ENCODE data around the gene KCNQ5.

Gene KCNQ5

DNA sequence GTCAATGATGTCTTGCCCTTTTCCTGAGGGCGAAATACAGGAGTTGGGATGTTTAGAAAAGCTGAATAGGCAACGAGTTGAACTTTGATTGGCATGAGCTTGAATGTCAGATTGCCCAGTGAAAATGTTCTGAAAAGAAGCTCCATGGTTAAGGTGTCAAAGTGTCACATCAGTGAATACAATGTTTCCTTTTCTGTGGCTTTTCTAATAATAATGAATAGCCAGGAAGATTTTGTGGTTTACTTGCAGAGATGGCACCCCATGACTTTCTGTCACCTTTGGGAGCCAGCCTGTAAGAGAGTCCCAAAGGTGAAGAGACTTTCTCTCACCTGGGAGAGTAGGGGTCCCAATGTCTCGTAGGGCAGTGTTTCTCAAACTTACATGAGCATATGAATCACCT lies 119.2 kb downstream of the KCNQ5 start:
- no peaks in the 10 kb centered on the region for H3K27me3 ChIP-seq (ENCODE audit: control insufficient read depth in 3 of 3, insufficient read depth in 3 of 3, low read depth in 1 of 3, low read length in 3 of 3)
- H2BK15ac ChIP-seq (ENCODE audit: low read length) = no peak overlapping the region
- H2BK120ac ChIP-seq (ENCODE audit: low read depth, low read length) = no peak overlapping the region
- no peak overlapping the region for H4K91ac ChIP-seq (ENCODE audit: low read depth, low read length, poor library complexity)
- no peak overlapping the region for H3K9ac ChIP-seq (ENCODE audit: low read depth, low read length, poor library complexity)
- H3K4me2 ChIP-seq (ENCODE audit: insufficient read depth, low read length, poor library complexity, severe bottlenecking) = no peak overlapping the region
- no peaks in the 10 kb centered on the region for H3K79me1 ChIP-seq (ENCODE audit: low read depth, low read length)
- no peak overlapping the region for H2BK5ac ChIP-seq (ENCODE audit: low read length)
- no peak overlapping the region for H3K18ac ChIP-seq (ENCODE audit: low read length)
- no peaks in the 10 kb centered on the region for H3K9me3 ChIP-seq (replicated peaks in 1 of 2; ENCODE audit: control insufficient read depth in 2 of 2, insufficient read depth in 1 of 2, low read depth in 1 of 2, low read length in 2 of 2)
- no peak overlapping the region for H4K8ac ChIP-seq (ENCODE audit: low read depth, low read length)
- no peak overlapping the region for H3K27ac ChIP-seq (replicated peaks; ENCODE audit: low read length)
- no peak overlapping the region for H3K4me3 ChIP-seq (ENCODE audit: low read length in 2 of 2)
- no peak for DNase-seq (ENCODE audit: low spot score)
- H3K14ac ChIP-seq (ENCODE audit: low read length) = no peak overlapping the region
- H2AK5ac ChIP-seq (ENCODE audit: low read depth, low read length) = no peak overlapping the region
- no peak overlapping the region for H3K4ac ChIP-seq (ENCODE audit: low read length)
- H2AFZ ChIP-seq (ENCODE audit: low read length) = no peak overlapping the region
- H3K36me3 ChIP-seq (replicated peaks in 1 of 2; ENCODE audit: control insufficient read depth in 2 of 2, insufficient read depth in 2 of 2, low read length in 2 of 2) = no peaks in the 10 kb centered on the region
- no peak overlapping the region for H3K23ac ChIP-seq (ENCODE audit: low read depth, low read length, poor library complexity)
- WGBS, 2 donors (ENCODE audit: extremely low coverage in 2 of 2, insufficient read length in 2 of 2, insufficient replicate concordance in 1 of 2) = no CpG with 5 or more reads among the region's 3 CpGs
- no peaks in the 10 kb centered on the region for H3K4me1 ChIP-seq (ENCODE audit: control insufficient read depth in 2 of 2, insufficient read depth in 1 of 2, low read depth in 1 of 2, low read length in 2 of 2)
- no peak overlapping the region for H2BK12ac ChIP-seq (ENCODE audit: low read length)

DNA sequence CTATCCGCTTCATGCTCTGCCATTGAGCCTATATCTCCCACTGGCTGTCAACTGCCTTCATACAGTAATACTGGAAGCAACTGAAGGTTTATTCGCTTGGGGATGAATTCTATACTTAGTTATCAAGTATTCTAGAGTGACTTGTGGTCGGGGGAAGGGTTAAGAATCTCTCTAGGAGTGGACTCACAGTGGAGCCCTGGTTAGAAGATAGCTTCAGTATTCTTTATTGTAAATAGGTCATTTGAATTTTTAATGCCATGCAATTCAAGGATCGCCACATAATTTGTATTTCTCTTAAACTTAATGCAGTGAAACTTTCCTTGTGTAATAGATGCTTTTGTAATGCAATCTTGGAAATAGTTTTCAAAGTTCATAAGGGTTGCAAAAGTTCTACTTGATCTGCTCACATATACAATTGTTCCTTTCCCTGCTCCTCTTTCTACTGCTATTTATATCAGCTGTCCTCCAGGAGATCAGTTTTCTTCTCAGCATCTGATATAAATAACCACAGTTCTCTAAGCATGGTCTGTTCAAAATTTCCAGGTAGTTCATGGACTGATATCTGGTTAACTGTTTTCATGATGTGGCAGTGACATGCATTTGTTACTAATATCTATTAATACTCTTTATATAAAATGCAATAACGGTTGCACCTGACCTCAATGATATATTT lies 120.3 kb downstream of the KCNQ5 start:
- H3K36me3 ChIP-seq (replicated peaks in 1 of 2; ENCODE audit: control insufficient read depth in 2 of 2, insufficient read depth in 2 of 2, low read length in 2 of 2) = no peaks in the 10 kb centered on the region
- WGBS, 2 donors (ENCODE audit: extremely low coverage in 2 of 2, insufficient read length in 2 of 2, insufficient replicate concordance in 1 of 2) = no CpG with 5 or more reads among the region's 5 CpGs
- H3K4me3 ChIP-seq (ENCODE audit: low read length in 2 of 2) = no peak overlapping the region
- no peak overlapping the region for H3K27ac ChIP-seq (replicated peaks; ENCODE audit: low read length)
- no peaks in the 10 kb centered on the region for H3K4me1 ChIP-seq (ENCODE audit: control insufficient read depth in 2 of 2, insufficient read depth in 1 of 2, low read depth in 1 of 2, low read length in 2 of 2)
- H3K79me1 ChIP-seq (ENCODE audit: low read depth, low read length) = no peaks in the 10 kb centered on the region
- no peak overlapping the region for H2BK12ac ChIP-seq (ENCODE audit: low read length)
- no peak overlapping the region for H2BK15ac ChIP-seq (ENCODE audit: low read length)
- H3K18ac ChIP-seq (ENCODE audit: low read length) = no peak overlapping the region
- no peak overlapping the region for H2BK120ac ChIP-seq (ENCODE audit: low read depth, low read length)
- no peak overlapping the region for H3K4me2 ChIP-seq (ENCODE audit: insufficient read depth, low read length, poor library complexity, severe bottlenecking)
- H2BK5ac ChIP-seq (ENCODE audit: low read length) = no peak overlapping the region
- no peaks in the 10 kb centered on the region for H3K27me3 ChIP-seq (ENCODE audit: control insufficient read depth in 3 of 3, insufficient read depth in 3 of 3, low read depth in 1 of 3, low read length in 3 of 3)
- no peaks in the 10 kb centered on the region for H3K9me3 ChIP-seq (replicated peaks in 1 of 2; ENCODE audit: control insufficient read depth in 2 of 2, insufficient read depth in 1 of 2, low read depth in 1 of 2, low read length in 2 of 2)
- no peak for DNase-seq (ENCODE audit: low spot score)
- no peak overlapping the region for H4K91ac ChIP-seq (ENCODE audit: low read depth, low read length, poor library complexity)
- no peak overlapping the region for H3K23ac ChIP-seq (ENCODE audit: low read depth, low read length, poor library complexity)
- no peak overlapping the region for H3K9ac ChIP-seq (ENCODE audit: low read depth, low read length, poor library complexity)
- no peak overlapping the region for H4K8ac ChIP-seq (ENCODE audit: low read depth, low read length)
- H3K4ac ChIP-seq (ENCODE audit: low read length) = no peak overlapping the region
- no peak overlapping the region for H3K14ac ChIP-seq (ENCODE audit: low read length)
- H2AFZ ChIP-seq (ENCODE audit: low read length) = no peak overlapping the region
- H2AK5ac ChIP-seq (ENCODE audit: low read depth, low read length) = no peak overlapping the region

DNA sequence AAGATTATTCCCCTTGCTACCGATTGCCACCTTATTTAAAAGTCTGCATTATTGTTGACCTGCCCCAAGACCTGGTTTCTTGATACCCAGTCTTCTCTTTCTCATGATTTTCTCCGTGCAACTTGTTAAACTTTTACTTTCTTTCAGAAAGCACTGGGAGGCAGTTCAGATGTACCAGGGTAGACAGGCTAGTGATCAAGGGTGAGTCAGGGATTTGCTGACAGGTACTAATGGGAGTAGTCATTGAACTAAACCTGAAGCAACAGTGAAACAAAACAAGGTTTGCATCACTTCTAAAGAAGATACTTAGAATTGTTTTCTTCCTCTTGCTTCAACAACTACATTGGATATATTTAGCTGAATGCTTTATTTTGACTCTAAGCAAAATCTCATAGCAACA lies 124.4 kb downstream of the KCNQ5 start:
- Histone ChIP-seq H3K27me3 (ENCODE audit: control insufficient read depth in 3 of 3, insufficient read depth in 3 of 3, low read depth in 1 of 3, low read length in 3 of 3) (no peaks in the 10 kb centered on the region), H4K91ac (ENCODE audit: low read depth, low read length, poor library complexity) (no peak overlapping the region), H3K4me3 (ENCODE audit: low read length in 2 of 2) (no peak overlapping the region), H3K9me3 (replicated peaks in 1 of 2; ENCODE audit: control insufficient read depth in 2 of 2, insufficient read depth in 1 of 2, low read depth in 1 of 2, low read length in 2 of 2) (no peaks in the 10 kb centered on the region), H3K36me3 (replicated peaks in 1 of 2; ENCODE audit: control insufficient read depth in 2 of 2, insufficient read depth in 2 of 2, low read length in 2 of 2) (no peaks in the 10 kb centered on the region), H4K8ac (ENCODE audit: low read depth, low read length) (no peak overlapping the region), H3K27ac (replicated peaks; ENCODE audit: low read length) (no peak overlapping the region), H3K79me1 (ENCODE audit: low read depth, low read length) (peaks cover 2% of the 10 kb centered on the region), H2AK5ac (ENCODE audit: low read depth, low read length) (no peak overlapping the region), H3K4ac (ENCODE audit: low read length) (no peak overlapping the region), H3K4me1 (ENCODE audit: control insufficient read depth in 2 of 2, insufficient read depth in 1 of 2, low read depth in 1 of 2, low read length in 2 of 2) (no peaks in the 10 kb centered on the region), H3K4me2 (ENCODE audit: insufficient read depth, low read length, poor library complexity, severe bottlenecking) (no peak overlapping the region), H3K14ac (ENCODE audit: low read length) (no peak overlapping the region), H2BK12ac (ENCODE audit: low read length) (no peak overlapping the region), H2BK5ac (ENCODE audit: low read length) (no peak overlapping the region), H2BK120ac (ENCODE audit: low read depth, low read length) (no peak overlapping the region), H3K18ac (ENCODE audit: low read length) (no peak overlapping the region), H3K23ac (ENCODE audit: low read depth, low read length, poor library complexity) (no peak overlapping the region), H3K9ac (ENCODE audit: low read depth, low read length, poor library complexity) (no peak overlapping the region), H2AFZ (ENCODE audit: low read length) (no peak overlapping the region), H2BK15ac (ENCODE audit: low read length) (no peak overlapping the region)
- DNase-seq (ENCODE audit: low spot score) = no peak
- no CpG with 5 or more reads among the region's 2 CpGs for WGBS, 2 donors (ENCODE audit: extremely low coverage in 2 of 2, insufficient read length in 2 of 2, insufficient replicate concordance in 1 of 2)

DNA sequence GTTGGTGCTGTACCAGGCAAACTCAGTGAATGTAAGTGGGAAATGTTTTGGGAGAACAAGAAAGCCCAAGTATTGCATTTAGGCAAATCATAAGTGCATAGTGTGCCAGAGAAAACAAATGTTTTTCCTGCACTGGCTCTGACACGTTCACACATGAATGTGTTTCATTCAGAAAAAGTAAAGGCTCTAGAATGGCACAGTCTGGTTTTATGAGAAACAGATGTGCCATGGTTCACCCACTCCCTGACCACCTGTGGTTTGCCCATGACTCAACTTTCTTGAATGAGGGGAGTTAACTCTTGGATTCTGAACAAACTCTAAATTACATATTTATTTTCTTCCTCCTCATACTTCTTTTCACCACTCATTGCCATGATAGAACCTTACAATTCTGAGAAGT lies 126.9 kb downstream of the KCNQ5 start:
- Histone ChIP-seq H3K9ac (ENCODE audit: low read depth, low read length, poor library complexity) (no peak overlapping the region), H3K9me3 (replicated peaks in 1 of 2; ENCODE audit: control insufficient read depth in 2 of 2, insufficient read depth in 1 of 2, low read depth in 1 of 2, low read length in 2 of 2) (no peaks in the 10 kb centered on the region), H2AFZ (ENCODE audit: low read length) (no peak overlapping the region), H3K18ac (ENCODE audit: low read length) (no peak overlapping the region), H3K4me3 (ENCODE audit: low read length in 2 of 2) (no peak overlapping the region), H2BK15ac (ENCODE audit: low read length) (no peak overlapping the region), H3K36me3 (replicated peaks in 1 of 2; ENCODE audit: control insufficient read depth in 2 of 2, insufficient read depth in 2 of 2, low read length in 2 of 2) (no peaks in the 10 kb centered on the region), H2AK5ac (ENCODE audit: low read depth, low read length) (no peak overlapping the region), H2BK120ac (ENCODE audit: low read depth, low read length) (no peak overlapping the region), H2BK12ac (ENCODE audit: low read length) (no peak overlapping the region), H4K8ac (ENCODE audit: low read depth, low read length) (no peak overlapping the region), H3K4me2 (ENCODE audit: insufficient read depth, low read length, poor library complexity, severe bottlenecking) (no peak overlapping the region), H3K79me1 (ENCODE audit: low read depth, low read length) (peaks cover 2% of the 10 kb centered on the region), H3K14ac (ENCODE audit: low read length) (no peak overlapping the region), H3K4ac (ENCODE audit: low read length) (no peak overlapping the region), H3K27ac (replicated peaks; ENCODE audit: low read length) (no peak overlapping the region), H3K23ac (ENCODE audit: low read depth, low read length, poor library complexity) (no peak overlapping the region), H3K27me3 (ENCODE audit: control insufficient read depth in 3 of 3, insufficient read depth in 3 of 3, low read depth in 1 of 3, low read length in 3 of 3) (no peaks in the 10 kb centered on the region), H3K4me1 (ENCODE audit: control insufficient read depth in 2 of 2, insufficient read depth in 1 of 2, low read depth in 1 of 2, low read length in 2 of 2) (no peaks in the 10 kb centered on the region), H2BK5ac (ENCODE audit: low read length) (no peak overlapping the region), H4K91ac (ENCODE audit: low read depth, low read length, poor library complexity) (no peak overlapping the region)
- DNase-seq (ENCODE audit: low spot score) = no peak
- no CpG with 5 or more reads among the region's 1 CpG for WGBS, 2 donors (ENCODE audit: extremely low coverage in 2 of 2, insufficient read length in 2 of 2, insufficient replicate concordance in 1 of 2)
